Right lobe of liver (tissue), 4 donors: ENCODE measurements around the gene ARL4C.

ENCODE experiments used
- POLR2A ChIP-seq: fragments of 450-650 bp; IDR thresholded peaks from one replicate; pipeline ENCODE4 v1.6.1; 2017; ENCODE audit warnings: antibody characterized with exemption, mild to moderate bottlenecking
- TF ChIP-seq, protein P1 (sequence below), 4 donors: fragments of 200-600 bp in 3 of 4; fragments of 450-650 bp in 1 of 4; IDR thresholded peaks; one replicate each; pipeline versions ENCODE4 v1.5.1 to v1.8.0; 2016 to 2022; ENCODE audit warnings: antibody characterized with exemption in 4 of 4, mild to moderate bottlenecking in 2 of 4
- donor health status: DM: no; HTN: no; CAD: no.
- donor health status: DM: no; HTN: no; CAD: no.
- donor health status: DM: no; HTN: yes; CAD: no.

DNA sequence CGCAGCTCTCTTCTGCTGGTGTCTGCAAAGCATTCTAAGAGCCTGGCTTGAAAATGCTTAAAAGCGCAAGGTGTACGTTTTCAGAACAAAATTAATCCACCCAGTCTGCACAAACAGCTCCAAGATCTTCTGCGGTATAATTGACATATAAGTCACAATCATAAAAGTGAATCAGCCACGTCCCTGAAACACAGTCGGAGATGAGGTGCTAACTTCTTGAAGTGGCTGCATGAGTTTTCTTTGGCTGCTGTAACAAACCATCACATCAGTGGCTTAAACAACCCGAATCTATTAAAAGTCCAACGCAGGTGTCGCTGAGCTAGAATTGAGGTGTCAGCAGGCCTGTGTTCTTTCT is 32.6 kb downstream of the ARL4C start:
- TF ChIP-seq, protein P1, sequence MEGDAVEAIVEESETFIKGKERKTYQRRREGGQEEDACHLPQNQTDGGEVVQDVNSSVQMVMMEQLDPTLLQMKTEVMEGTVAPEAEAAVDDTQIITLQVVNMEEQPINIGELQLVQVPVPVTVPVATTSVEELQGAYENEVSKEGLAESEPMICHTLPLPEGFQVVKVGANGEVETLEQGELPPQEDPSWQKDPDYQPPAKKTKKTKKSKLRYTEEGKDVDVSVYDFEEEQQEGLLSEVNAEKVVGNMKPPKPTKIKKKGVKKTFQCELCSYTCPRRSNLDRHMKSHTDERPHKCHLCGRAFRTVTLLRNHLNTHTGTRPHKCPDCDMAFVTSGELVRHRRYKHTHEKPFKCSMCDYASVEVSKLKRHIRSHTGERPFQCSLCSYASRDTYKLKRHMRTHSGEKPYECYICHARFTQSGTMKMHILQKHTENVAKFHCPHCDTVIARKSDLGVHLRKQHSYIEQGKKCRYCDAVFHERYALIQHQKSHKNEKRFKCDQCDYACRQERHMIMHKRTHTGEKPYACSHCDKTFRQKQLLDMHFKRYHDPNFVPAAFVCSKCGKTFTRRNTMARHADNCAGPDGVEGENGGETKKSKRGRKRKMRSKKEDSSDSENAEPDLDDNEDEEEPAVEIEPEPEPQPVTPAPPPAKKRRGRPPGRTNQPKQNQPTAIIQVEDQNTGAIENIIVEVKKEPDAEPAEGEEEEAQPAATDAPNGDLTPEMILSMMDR (IDR thresholded peaks at IDR 0.05): no peak
- no peak for TF ChIP-seq POLR2A
